Panc1 (cell line): ENCODE measurements around the gene ASB6. TPM values are rescaled to one million over a fixed set of nuclear protein-coding genes. Genes with fewer than 3 reads are reported as not detected.

Source experiments
- ATAC-seq: fragments of 200-7000 bp; cut with Tn5 transposase; 2 replicates; pipeline ENCODE4 v1.9.1; 2020; ENCODE audit warnings: mild to moderate bottlenecking, moderate library complexity
- BruUV-seq: library from RNA; stranded (reverse); fragments of 400-500 nt; replicated peaks from 2 replicates; lab custom pipeline; 2021; lab: Mats Ljungman, UMichigan
- CTCF ChIA-PET: fragments of 300-600 bp; sonication (Branson Sonifier 250); formaldehyde crosslinking; loops from one replicate; lab custom pipeline; 2022; ENCODE audit warnings: antibody characterized with exemption; lab: Charles Lee
- POLR2A ChIA-PET: fragments of 300-600 bp; sonication (Branson Sonifier 250); formaldehyde crosslinking; loops from one replicate; lab custom pipeline; 2022; ENCODE audit warnings: antibody characterized with exemption; lab: Charles Lee
- DNase-seq: peaks from one replicate; pipeline ENCODE4 v3.0.0-alpha.2; 2010; ENCODE audit warnings: low read depth, low spot score
- H3K27ac ChIP-seq: 2 replicates; pipeline ENCODE4 v1.5.1; 2011; ENCODE audit warnings: mild to moderate bottlenecking, low read length, inconsistent platforms
- H3K27me3 ChIP-seq: fragments of 200-500 bp; sonication (Bioruptor generic); 2 replicates; pipeline ENCODE4 v1.6.0; 2014; ENCODE audit warnings: low read length, inconsistent platforms; ENCODE audit not compliant: control insufficient read depth, insufficient read depth
- H3K36me3 ChIP-seq: fragments of 200-500 bp; sonication (Bioruptor generic); 2 replicates; pipeline ENCODE4 v1.5.1; 2014; ENCODE audit warnings: inconsistent platforms, mild to moderate bottlenecking, low read length, moderate library complexity; ENCODE audit not compliant: control insufficient read depth, insufficient read depth
- H3K4me1 ChIP-seq: 2 replicates; pipeline ENCODE4 v1.5.1; 2011; ENCODE audit warnings: inconsistent platforms, mild to moderate bottlenecking, low read length, moderate library complexity; ENCODE audit not compliant: control insufficient read depth, insufficient read depth
- H3K4me3 ChIP-seq, 2 experiments: 2 replicates each; pipeline ENCODE4 v1.5.1; 2011 to 2012; ENCODE audit warnings: low read depth in 2 of 2, low read length in 2 of 2, mild to moderate bottlenecking in 2 of 2, inconsistent platforms in 1 of 2, moderate library complexity in 1 of 2
- H3K9me3 ChIP-seq: fragments of 200-500 bp; sonication (Bioruptor generic); 2 replicates; pipeline ENCODE4 v1.5.1; 2014; ENCODE audit warnings: low read depth, mild to moderate bottlenecking, inconsistent platforms, low read length, moderate library complexity; ENCODE audit not compliant: control insufficient read depth, insufficient read depth
- CTCF ChIP-seq: fragments of 450-650 bp; IDR thresholded peaks from 2 replicates; pipeline ENCODE4 v1.5.1; 2017; ENCODE audit warnings: mild to moderate bottlenecking
- POLR2AphosphoS5 ChIP-seq: IDR thresholded peaks from 2 replicates; pipeline ENCODE4 v1.6.1; 2012; ENCODE audit warnings: mild to moderate bottlenecking, low read depth, low read length, moderate library complexity
- REST ChIP-seq, 2 experiments: IDR thresholded peaks; 2 replicates each; pipeline ENCODE4 v1.6.1; 2011 to 2012; ENCODE audit warnings: low read depth in 2 of 2, control low read depth in 1 of 2, low read length in 1 of 2, mild to moderate bottlenecking in 1 of 2, moderate library complexity in 1 of 2; ENCODE audit not compliant: insufficient read depth in 1 of 2
- SIN3A ChIP-seq: IDR thresholded peaks from 2 replicates; pipeline ENCODE4 v1.6.1; 2012; ENCODE audit warnings: low read depth, mild to moderate bottlenecking, low read length, moderate library complexity, borderline replicate concordance; ENCODE audit not compliant: insufficient read depth
- TCF7L2 ChIP-seq: IDR thresholded peaks from 2 replicates; pipeline ENCODE4 v1.6.1; 2011; ENCODE audit warnings: mild to moderate bottlenecking, low read depth, low read length, inconsistent platforms
- in situ Hi-C: cut with HindIII; loops from 2 replicates; pipeline ENCODE4 v1.10.0; 2016; ENCODE audit warnings: low sequenced_read_pairs, low pct_unique_long_range_greater_than_20kb
- intact Hi-C: fragments of 100-400 bp; cut with micrococcal nuclease; formaldehyde crosslinking; loops from one replicate; pipeline ENCODE4 v1.10.0; 2022; ENCODE audit not compliant: unreplicated experiment
- total RNA-seq: library from RNA; stranded (reverse); gene quantifications from one replicate; pipeline ENCODE4 v1.2.1, GENCODE V29; 2021; ENCODE audit not compliant: unreplicated experiment

The ASB6 gene
- total RNA-seq, 1 experiment from 2014 or later = 14.3 TPM

GRCh38 chr9:129644902-129645301 lies 3.0 kb upstream of the ASB6 start:
- H3K27ac ChIP-seq = no peak overlapping the region
- ChIA-PET CTCF (no interaction called here), POLR2A (no interaction called here)
- H3K36me3 ChIP-seq = no peaks in the 10 kb centered on the region; the same call in 1 of the 2 replicates
- TF ChIP-seq REST (IDR thresholded peaks at IDR 0.05; ENCODE audit: insufficient read depth in 1 of 2, low read depth in 2 of 2, low read length in 1 of 2) (no peak), CTCF (no peak), POLR2AphosphoS5 (no peak)
- H3K9me3 ChIP-seq = no peaks in the 10 kb centered on the region
- no TSS peak for BruUV-seq
- no peaks in the 10 kb centered on the region for H3K4me1 ChIP-seq
- H3K4me3 ChIP-seq = no peak overlapping the region
- no peaks in the 10 kb centered on the region for H3K27me3 ChIP-seq
- ATAC-seq (no peak), DNase-seq (no peak)
- intact Hi-C loops = loop anchor here (5.0 kb wide), 2 partner anchors 72 to 137 kb away; no protein-coding TSS in a partner anchor
- in situ Hi-C loops = no loop called here

GRCh38 chr9:129644365-129644764 lies 2.4 kb upstream of the ASB6 start:
- Histone ChIP-seq H3K9me3 (no peaks in the 10 kb centered on the region), H3K36me3 (no peaks in the 10 kb centered on the region; the same call in 1 of the 2 replicates), H3K27ac (no peak overlapping the region), H3K27me3 (no peaks in the 10 kb centered on the region), H3K4me1 (no peaks in the 10 kb centered on the region), H3K4me3 (no peak overlapping the region)
- DNase-seq (no peak), ATAC-seq (no peak)
- TF ChIP-seq POLR2AphosphoS5 (no peak), REST (IDR thresholded peaks at IDR 0.05; ENCODE audit: insufficient read depth in 1 of 2, low read depth in 2 of 2, low read length in 1 of 2) (no peak), SIN3A (no peak), CTCF (no peak), TCF7L2 (no peak)
- ChIA-PET POLR2A (no interaction called here), CTCF (interaction anchor here (0.7 kb wide), 1 partner anchor 13 kb away, joined by 3 read pairs; no protein-coding TSS in a partner anchor)
- no TSS peak for BruUV-seq
- in situ Hi-C loops (no loop called here), intact Hi-C loops (loop anchor here (5.0 kb wide), 2 partner anchors 73 to 138 kb away; no protein-coding TSS in a partner anchor)
